Lower leg skin (tissue), 3 donors: ENCODE data around the gene UBE2L6.

Experiments
- POLR2A ChIP-seq, 2 donors: fragments of 450-650 bp; IDR thresholded peaks; one replicate each; pipeline ENCODE4 v1.6.1; 2016 to 2017; ENCODE audit warnings: antibody characterized with exemption in 2 of 2, mild to moderate bottlenecking in 1 of 2, moderate library complexity in 1 of 2
- TF ChIP-seq, protein P1 (sequence below), 3 donors: fragments of 450-650 bp; IDR thresholded peaks; one replicate each; pipeline ENCODE4 v1.5.1; 2016; ENCODE audit warnings: antibody characterized with exemption in 3 of 3, mild to moderate bottlenecking in 3 of 3, moderate library complexity in 2 of 3

DNA sequence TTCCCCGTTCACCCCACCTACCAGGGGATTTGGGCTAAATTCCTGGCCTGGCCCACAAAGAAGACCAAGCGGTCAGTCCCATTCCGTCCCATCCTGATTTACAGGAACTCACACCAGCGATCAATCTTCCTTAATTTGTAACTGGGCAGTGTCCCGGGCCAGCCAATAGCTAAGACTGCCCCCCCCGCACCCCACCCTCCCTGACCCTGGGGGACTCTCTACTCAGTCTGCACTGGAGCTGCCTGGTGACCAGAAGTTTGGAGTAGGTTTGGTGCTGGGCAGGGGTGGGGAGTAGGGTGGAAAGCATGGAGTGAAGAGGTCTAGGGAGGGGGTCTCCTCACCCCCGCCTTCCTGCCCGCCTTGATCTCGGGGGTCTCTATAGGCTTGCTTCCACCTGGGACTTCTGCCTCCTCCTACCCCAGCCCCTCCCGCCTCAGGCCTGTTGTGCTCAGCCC, 30.0 kb upstream of the UBE2L6 start, which contains the start of gene SERPING1:
- TF ChIP-seq, protein P1, sequence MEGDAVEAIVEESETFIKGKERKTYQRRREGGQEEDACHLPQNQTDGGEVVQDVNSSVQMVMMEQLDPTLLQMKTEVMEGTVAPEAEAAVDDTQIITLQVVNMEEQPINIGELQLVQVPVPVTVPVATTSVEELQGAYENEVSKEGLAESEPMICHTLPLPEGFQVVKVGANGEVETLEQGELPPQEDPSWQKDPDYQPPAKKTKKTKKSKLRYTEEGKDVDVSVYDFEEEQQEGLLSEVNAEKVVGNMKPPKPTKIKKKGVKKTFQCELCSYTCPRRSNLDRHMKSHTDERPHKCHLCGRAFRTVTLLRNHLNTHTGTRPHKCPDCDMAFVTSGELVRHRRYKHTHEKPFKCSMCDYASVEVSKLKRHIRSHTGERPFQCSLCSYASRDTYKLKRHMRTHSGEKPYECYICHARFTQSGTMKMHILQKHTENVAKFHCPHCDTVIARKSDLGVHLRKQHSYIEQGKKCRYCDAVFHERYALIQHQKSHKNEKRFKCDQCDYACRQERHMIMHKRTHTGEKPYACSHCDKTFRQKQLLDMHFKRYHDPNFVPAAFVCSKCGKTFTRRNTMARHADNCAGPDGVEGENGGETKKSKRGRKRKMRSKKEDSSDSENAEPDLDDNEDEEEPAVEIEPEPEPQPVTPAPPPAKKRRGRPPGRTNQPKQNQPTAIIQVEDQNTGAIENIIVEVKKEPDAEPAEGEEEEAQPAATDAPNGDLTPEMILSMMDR (IDR thresholded peaks at IDR 0.05), result no peak
- TF ChIP-seq POLR2A (IDR thresholded peaks at IDR 0.05), result no peak
